ENCODE measurements around the gene TMEM242.

TMEM242 gene

DNA sequence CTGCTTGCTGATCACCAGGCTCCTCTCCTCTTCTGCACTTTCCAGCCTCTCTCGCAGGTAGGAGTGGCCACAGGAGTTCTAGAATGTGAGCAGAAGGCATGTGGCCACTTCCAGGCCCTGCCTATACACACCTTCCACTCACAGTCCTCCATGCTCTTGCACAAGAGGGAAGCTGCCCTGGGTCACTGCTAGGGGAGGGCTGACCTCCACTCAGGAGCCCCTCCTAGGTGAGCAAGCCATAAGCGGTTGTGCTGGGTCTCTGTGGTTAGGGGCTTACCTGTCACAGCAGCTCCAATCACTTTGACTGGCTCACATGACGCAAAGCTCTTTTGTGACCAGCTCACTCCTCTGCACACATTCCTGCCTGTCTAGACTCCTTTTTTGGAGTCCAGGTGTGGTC lies 68.2 kb downstream of the TMEM242 start:
- no peaks in the 10 kb centered on the region for H3K27me3 ChIP-seq (ENCODE audit: insufficient read depth, low read length)

DNA sequence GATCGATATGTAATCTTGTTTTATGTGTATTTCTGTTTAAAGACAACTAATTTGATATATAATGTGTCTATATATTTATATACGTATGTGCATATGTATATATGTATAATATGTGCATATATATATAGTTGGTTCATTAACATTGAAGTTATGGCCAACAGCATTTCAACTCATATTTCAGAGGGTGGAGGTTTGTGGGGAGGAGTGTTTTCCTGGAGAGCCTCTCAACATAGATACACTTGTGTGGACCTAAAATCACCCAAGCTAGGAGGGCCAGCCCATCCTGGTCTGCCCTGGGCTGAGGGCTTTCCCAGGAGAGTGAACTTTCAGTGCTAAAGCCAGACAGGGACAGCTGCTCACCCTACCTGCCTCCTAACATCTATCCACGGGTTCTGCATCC lies 68.8 kb downstream of the TMEM242 start:
- no peaks in the 10 kb centered on the region for H3K4me1 ChIP-seq (ENCODE audit: insufficient read depth, low read length)
- H3K9ac ChIP-seq (ENCODE audit: low read depth, low read length), result no peak overlapping the region
- no peaks in the 10 kb centered on the region for H3K36me3 ChIP-seq (ENCODE audit: insufficient read depth, low read depth, low read length)
- H3K9me3 ChIP-seq (ENCODE audit: insufficient read depth, low read depth, low read length), result no peaks in the 10 kb centered on the region
- H3K27ac ChIP-seq (ENCODE audit: low read length), result no peak overlapping the region
- H3K4me3 ChIP-seq (ENCODE audit: low read length), result no peak overlapping the region
- H3K27me3 ChIP-seq (ENCODE audit: insufficient read depth, low read length), result no peaks in the 10 kb centered on the region

More for the DNA sequence above, 68.2 kb downstream of the TMEM242 start:
- Histone ChIP-seq H3K9me3 (ENCODE audit: insufficient read depth, low read depth, low read length) (no peaks in the 10 kb centered on the region), H3K27ac (ENCODE audit: low read length) (no peak overlapping the region), H3K4me1 (ENCODE audit: insufficient read depth, low read length) (no peaks in the 10 kb centered on the region), H3K4me3 (ENCODE audit: low read length) (no peak overlapping the region), H3K9ac (ENCODE audit: low read depth, low read length) (no peak overlapping the region), H3K36me3 (ENCODE audit: insufficient read depth, low read depth, low read length) (no peaks in the 10 kb centered on the region)

DNA sequence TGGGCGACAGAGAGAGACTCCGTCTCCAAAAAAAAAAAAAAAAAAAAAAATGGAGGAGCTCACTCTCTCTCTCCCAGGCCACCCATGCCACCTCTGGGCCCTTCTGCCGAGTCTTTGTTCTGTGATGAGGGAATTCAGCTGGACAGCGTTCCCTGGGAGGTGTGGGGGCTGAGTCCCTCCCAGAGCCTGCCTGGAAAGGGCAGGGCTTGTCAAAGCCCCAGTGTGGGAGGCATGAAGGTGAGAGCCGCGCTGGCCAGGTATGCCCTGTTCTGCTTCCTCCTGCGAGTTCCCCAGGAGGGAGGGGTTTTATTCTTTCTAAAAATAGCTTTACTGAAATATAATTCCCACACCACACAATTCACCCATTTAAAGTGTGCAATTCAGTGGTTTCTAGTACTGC lies 69.6 kb downstream of the TMEM242 start:
- Histone ChIP-seq H3K36me3 (ENCODE audit: insufficient read depth, low read depth, low read length) (no peaks in the 10 kb centered on the region), H3K4me1 (ENCODE audit: insufficient read depth, low read length) (no peaks in the 10 kb centered on the region), H3K27ac (ENCODE audit: low read length) (no peak overlapping the region), H3K9ac (ENCODE audit: low read depth, low read length) (no peak overlapping the region), H3K4me3 (ENCODE audit: low read length) (no peak overlapping the region), H3K27me3 (ENCODE audit: insufficient read depth, low read length) (no peaks in the 10 kb centered on the region), H3K9me3 (ENCODE audit: insufficient read depth, low read depth, low read length) (no peaks in the 10 kb centered on the region)

DNA sequence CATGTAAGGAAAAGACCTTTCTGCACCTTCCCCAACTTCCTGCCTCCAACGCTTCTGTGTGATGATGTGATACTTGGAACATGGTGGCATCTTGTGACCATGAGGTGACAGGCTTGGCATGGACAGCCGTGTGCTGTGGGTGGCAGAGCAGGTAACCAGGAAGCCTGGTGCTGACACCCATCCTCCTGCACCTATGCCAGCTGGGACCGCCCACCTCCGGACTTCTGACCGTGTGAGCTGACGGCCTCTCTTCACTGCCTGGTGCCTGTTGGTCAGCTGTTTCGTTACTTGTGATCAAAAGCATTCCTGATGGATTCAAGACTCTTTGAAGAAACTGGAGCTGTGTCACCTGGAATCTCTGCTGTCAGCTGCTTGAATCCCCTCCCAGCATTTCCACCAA lies 70.3 kb downstream of the TMEM242 start:
- H3K27me3 ChIP-seq (ENCODE audit: insufficient read depth, low read length), result no peaks in the 10 kb centered on the region
- no peaks in the 10 kb centered on the region for H3K4me1 ChIP-seq (ENCODE audit: insufficient read depth, low read length)
- H3K36me3 ChIP-seq (ENCODE audit: insufficient read depth, low read depth, low read length), result no peaks in the 10 kb centered on the region
- H3K4me3 ChIP-seq (ENCODE audit: low read length), result no peak overlapping the region
- no peaks in the 10 kb centered on the region; the same call in 1 of the 2 replicates for H3K9me3 ChIP-seq (ENCODE audit: insufficient read depth, low read depth, low read length)
- no peak overlapping the region for H3K9ac ChIP-seq (ENCODE audit: low read depth, low read length)
- no peak overlapping the region for H3K27ac ChIP-seq (ENCODE audit: low read length)

DNA sequence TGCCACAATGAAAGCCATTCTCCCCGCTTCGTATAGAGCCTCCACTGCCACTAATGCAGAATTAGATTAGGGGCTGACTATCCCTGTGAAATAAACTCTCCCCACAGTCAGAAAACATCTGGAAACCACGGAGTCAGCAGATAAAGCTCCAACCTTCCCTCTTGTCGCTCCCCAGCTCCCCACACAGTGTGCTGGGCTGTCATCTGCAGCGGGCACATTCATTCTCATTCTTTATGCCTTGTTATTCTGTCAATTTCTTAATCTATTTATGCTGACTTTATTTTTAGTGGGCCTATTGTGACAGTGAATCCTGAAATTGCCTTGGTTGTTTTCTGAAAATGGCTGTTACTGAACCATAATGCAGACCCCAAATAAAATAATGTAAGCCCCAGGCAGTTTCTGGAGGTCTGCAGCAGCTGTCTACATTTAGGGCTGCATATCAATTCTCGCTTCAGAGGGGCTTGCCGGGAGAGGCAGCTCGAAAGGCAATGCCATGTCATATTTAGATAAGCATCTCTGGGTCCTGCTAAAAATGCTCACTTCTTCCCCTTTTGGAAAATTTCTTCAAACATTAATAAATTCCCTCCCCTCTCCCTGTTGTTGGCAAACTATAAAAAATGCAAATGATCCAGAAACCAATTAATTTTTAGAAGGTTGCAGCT lies 71.6 kb downstream of the TMEM242 start:
- H3K4me1 ChIP-seq (ENCODE audit: insufficient read depth, low read length), result no peaks in the 10 kb centered on the region
- no peak overlapping the region for H3K9ac ChIP-seq (ENCODE audit: low read depth, low read length)
- H3K4me3 ChIP-seq (ENCODE audit: low read length), result no peak overlapping the region
- no peak overlapping the region for H3K27ac ChIP-seq (ENCODE audit: low read length)
- H3K36me3 ChIP-seq (ENCODE audit: insufficient read depth, low read depth, low read length), result no peaks in the 10 kb centered on the region
- no peaks in the 10 kb centered on the region; the same call in 1 of the 2 replicates for H3K9me3 ChIP-seq (ENCODE audit: insufficient read depth, low read depth, low read length)
- H3K27me3 ChIP-seq (ENCODE audit: insufficient read depth, low read length), result no peaks in the 10 kb centered on the region

DNA sequence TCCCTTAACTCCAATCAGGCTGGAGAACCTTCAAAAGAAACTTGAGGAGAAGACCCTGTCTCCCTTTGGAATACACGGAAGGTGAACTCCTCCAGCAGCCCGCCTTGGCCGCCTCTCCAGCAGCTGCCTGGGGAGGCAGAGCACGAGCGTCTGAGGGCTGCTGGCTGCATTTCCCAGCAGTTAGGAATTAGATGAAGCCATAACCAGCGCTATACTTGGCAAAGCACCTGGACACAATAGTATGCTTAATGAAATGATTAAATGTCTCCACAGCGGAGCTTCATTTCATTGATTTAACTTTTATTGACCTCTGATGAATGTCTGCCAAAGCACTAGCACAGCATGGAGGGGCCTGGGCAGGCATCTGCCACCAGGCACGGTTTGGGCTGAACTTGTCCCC lies 73.5 kb downstream of the TMEM242 start:
- H3K9me3 ChIP-seq (ENCODE audit: insufficient read depth, low read depth, low read length), result no peaks in the 10 kb centered on the region; the same call in 1 of the 2 replicates
- H3K4me1 ChIP-seq (ENCODE audit: insufficient read depth, low read length), result no peaks in the 10 kb centered on the region
- H3K9ac ChIP-seq (ENCODE audit: low read depth, low read length), result no peak overlapping the region
- no peak overlapping the region for H3K27ac ChIP-seq (ENCODE audit: low read length)
- no peaks in the 10 kb centered on the region for H3K27me3 ChIP-seq (ENCODE audit: insufficient read depth, low read length)
- H3K4me3 ChIP-seq (ENCODE audit: low read length), result no peak overlapping the region
- no peaks in the 10 kb centered on the region for H3K36me3 ChIP-seq (ENCODE audit: insufficient read depth, low read depth, low read length)

DNA sequence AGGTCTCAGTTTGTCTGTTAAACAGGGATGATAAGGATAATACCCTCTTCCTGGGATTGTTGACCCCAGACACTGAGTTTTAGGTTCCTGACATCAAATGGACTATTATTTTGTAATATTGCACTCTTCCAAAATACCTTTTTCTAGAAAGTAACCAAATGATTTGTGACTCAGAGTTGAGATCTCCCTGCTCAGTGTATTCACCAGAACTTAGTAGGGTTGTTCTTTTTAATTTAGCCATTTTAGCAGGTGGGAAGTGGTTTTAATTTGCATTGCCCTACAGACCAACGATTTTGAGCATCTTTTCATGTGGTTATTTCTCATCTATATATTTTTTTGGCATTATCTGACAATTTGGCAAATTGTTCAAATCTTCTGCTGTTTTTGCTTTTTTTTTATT lies 75.1 kb downstream of the TMEM242 start:
- Histone ChIP-seq H3K4me1 (ENCODE audit: insufficient read depth, low read length) (no peaks in the 10 kb centered on the region), H3K4me3 (ENCODE audit: low read length) (no peak overlapping the region), H3K9me3 (ENCODE audit: insufficient read depth, low read depth, low read length) (no peaks in the 10 kb centered on the region; the same call in 1 of the 2 replicates), H3K27me3 (ENCODE audit: insufficient read depth, low read length) (no peaks in the 10 kb centered on the region), H3K9ac (ENCODE audit: low read depth, low read length) (no peak overlapping the region), H3K36me3 (ENCODE audit: insufficient read depth, low read depth, low read length) (no peaks in the 10 kb centered on the region), H3K27ac (ENCODE audit: low read length) (no peak overlapping the region)

DNA sequence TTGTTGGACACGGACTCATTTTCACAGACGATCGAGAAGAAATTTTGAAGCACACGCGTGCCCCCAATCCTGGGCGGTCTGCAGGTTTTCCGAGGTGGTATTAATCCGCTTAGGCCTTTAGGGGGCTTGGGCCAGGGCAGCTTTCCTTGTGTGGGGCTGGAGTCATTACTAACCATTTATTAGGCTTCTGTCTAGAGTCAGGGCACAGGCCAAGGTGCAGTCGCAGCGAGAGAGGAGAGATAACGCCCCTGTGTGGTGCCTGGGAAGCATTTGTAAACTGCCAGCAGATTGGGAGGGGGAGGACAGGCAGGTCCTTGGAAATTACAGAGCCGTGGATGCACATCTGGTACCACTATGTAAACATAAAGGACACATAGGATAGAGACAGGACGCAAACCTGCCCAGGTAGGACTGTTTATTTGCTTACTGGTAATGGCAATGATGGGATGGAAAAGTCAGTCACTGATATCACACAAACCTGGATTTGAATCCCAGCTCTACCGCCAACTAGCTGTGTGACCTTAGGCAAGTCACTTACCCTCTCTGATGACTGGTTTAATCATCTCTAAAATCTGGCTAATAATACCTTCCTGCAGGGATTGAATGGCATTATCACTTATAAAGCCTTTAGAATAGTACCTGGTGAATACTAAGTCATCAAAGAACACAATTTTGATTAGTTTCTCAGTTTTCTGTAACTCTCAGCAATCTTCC lies 76.4 kb downstream of the TMEM242 start:
- Histone ChIP-seq H3K27me3 (ENCODE audit: insufficient read depth, low read length) (no peaks in the 10 kb centered on the region), H3K4me1 (ENCODE audit: insufficient read depth, low read length) (no peaks in the 10 kb centered on the region), H3K9ac (ENCODE audit: low read depth, low read length) (no peak overlapping the region), H3K36me3 (ENCODE audit: insufficient read depth, low read depth, low read length) (no peaks in the 10 kb centered on the region), H3K27ac (ENCODE audit: low read length) (no peak overlapping the region), H3K9me3 (ENCODE audit: insufficient read depth, low read depth, low read length) (no peaks in the 10 kb centered on the region; the same call in 1 of the 2 replicates), H3K4me3 (ENCODE audit: low read length) (no peak overlapping the region)

DNA sequence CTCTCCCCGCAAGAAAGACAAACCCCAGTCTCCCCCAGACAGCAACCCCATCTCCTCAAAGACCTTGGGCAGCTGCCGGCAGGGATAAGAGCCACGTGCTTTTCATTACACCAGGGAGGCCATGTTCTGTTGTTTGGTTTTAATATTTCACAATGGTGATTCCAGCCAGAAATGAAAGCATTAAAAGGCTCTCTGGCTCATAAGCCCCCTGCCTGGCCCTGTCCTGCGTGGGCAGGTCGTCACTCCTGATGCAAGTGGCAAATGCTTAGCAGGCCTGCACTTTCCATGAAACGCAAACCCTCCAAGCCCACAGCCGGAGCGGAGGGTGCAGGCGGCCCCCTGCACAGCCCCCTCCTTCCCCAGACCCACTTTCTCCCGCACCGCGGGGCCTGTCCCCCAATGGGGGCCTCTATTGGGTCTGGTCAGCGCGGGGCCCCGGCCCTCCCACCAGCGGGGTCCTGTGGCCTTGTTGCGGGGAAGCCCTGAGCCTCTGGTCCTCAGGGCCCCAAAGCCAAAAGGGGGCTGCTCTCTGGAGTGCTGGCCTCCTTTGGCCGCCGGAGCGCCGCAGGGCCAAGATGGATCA lies 77.2 kb downstream of the TMEM242 start:
- H3K4me3 ChIP-seq (ENCODE audit: low read length), result no peak overlapping the region
- no peak overlapping the region for H3K9ac ChIP-seq (ENCODE audit: low read depth, low read length)
- no peaks in the 10 kb centered on the region for H3K36me3 ChIP-seq (ENCODE audit: insufficient read depth, low read depth, low read length)
- H3K4me1 ChIP-seq (ENCODE audit: insufficient read depth, low read length), result no peaks in the 10 kb centered on the region
- H3K27ac ChIP-seq (ENCODE audit: low read length), result no peak overlapping the region
- H3K9me3 ChIP-seq (ENCODE audit: insufficient read depth, low read depth, low read length), result no peaks in the 10 kb centered on the region; the same call in 1 of the 2 replicates
- H3K27me3 ChIP-seq (ENCODE audit: insufficient read depth, low read length), result no peaks in the 10 kb centered on the region

DNA sequence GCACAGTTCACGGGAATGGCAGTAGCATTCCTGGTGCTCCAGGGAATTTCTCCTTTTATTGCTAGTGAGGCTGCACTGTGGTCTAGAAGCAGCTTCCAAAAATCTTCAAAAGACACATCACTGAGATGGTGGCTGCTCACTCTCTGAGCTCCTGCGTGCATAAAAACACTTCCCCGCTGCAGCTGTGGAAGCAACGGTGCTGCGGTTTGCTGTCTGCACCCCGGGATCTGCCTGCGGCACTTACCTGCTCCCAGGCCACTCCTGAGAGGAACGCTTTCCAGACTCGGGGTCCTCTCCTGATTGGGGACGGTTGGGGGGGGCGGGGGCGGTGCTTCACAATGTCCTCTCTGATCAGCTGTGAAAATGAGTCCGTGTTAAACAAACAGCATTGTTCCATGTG lies 77.9 kb downstream of the TMEM242 start:
- Histone ChIP-seq H3K4me1 (ENCODE audit: insufficient read depth, low read length) (peaks cover 3% of the 10 kb centered on the region; the same call in 1 of the 2 replicates), H3K27me3 (ENCODE audit: insufficient read depth, low read length) (no peaks in the 10 kb centered on the region), H3K36me3 (ENCODE audit: insufficient read depth, low read depth, low read length) (no peaks in the 10 kb centered on the region), H3K9ac (ENCODE audit: low read depth, low read length) (no peak overlapping the region), H3K4me3 (ENCODE audit: low read length) (no peak overlapping the region), H3K27ac (ENCODE audit: low read length) (no peak overlapping the region), H3K9me3 (ENCODE audit: insufficient read depth, low read depth, low read length) (no peaks in the 10 kb centered on the region; the same call in 1 of the 2 replicates)

DNA sequence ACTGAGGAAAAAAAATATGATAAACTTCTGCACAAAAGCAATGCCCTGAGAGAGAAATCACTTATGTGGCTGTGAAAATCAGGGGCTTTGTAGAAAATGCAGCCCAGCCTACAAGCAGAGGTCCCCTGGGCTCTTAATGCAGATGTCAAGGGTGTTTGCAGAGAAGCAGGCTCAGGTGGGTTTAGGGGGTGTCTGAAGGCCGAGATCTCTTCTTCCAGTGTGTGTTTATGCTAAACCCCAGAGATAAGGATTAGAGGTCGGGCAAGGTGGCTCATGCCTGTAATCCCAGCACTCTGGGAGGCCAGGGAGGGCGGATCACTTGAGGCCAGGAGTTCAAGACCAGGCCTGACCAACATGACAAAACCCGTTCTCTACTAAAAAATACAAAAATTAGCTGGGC lies 78.5 kb downstream of the TMEM242 start:
- Histone ChIP-seq H3K36me3 (ENCODE audit: insufficient read depth, low read depth, low read length) (no peaks in the 10 kb centered on the region), H3K9ac (ENCODE audit: low read depth, low read length) (no peak overlapping the region), H3K4me1 (ENCODE audit: insufficient read depth, low read length) (peaks cover 7% of the 10 kb centered on the region; the same call in 1 of the 2 replicates), H3K4me3 (ENCODE audit: low read length) (no peak overlapping the region), H3K27ac (ENCODE audit: low read length) (no peak overlapping the region), H3K9me3 (ENCODE audit: insufficient read depth, low read depth, low read length) (no peaks in the 10 kb centered on the region; the same call in 1 of the 2 replicates), H3K27me3 (ENCODE audit: insufficient read depth, low read length) (no peaks in the 10 kb centered on the region)

DNA sequence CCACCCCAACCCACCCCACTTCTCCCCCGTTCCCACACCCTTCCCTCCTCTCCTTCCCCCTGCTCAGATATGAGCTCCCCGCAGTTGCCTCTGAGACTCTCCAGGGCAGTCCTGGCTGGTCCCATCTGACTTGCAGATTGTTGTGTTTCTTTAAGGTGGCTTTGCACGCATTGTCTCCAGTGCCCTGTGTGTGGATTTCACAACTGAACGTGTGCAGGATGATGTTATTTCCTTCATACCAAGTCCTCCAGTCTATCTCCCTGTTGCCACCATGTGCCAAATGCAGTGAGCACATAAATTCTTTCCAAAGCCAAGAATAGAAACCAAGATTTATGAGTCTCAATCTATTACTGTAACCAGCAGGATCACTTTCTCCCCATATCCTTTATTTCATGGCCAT lies 79.1 kb downstream of the TMEM242 start:
- H3K27ac ChIP-seq (ENCODE audit: low read length), result no peak overlapping the region
- H3K9me3 ChIP-seq (ENCODE audit: insufficient read depth, low read depth, low read length), result no peaks in the 10 kb centered on the region; the same call in 1 of the 2 replicates
- no peak overlapping the region for H3K4me3 ChIP-seq (ENCODE audit: low read length)
- H3K27me3 ChIP-seq (ENCODE audit: insufficient read depth, low read length), result no peaks in the 10 kb centered on the region
- no peak overlapping the region for H3K9ac ChIP-seq (ENCODE audit: low read depth, low read length)
- no peaks in the 10 kb centered on the region for H3K36me3 ChIP-seq (ENCODE audit: insufficient read depth, low read depth, low read length)
- peaks cover 7% of the 10 kb centered on the region; the same call in 1 of the 2 replicates for H3K4me1 ChIP-seq (ENCODE audit: insufficient read depth, low read length)

Data from iPS-20b (cell line).